HEK293T (cell line): ENCODE results near the gene SORBS2.

Experiments
- BHLHE40 ChIP-seq: fragments of 450-650 bp; IDR thresholded peaks from 2 replicates; pipeline ENCODE4 v1.6.1; 2016; ENCODE audit warnings: mild to moderate bottlenecking, moderate library complexity, borderline replicate concordance
- FOXK2 ChIP-seq: fragments of 450-650 bp; IDR thresholded peaks from 2 replicates; pipeline ENCODE4 v1.6.1; 2016; ENCODE audit warnings: mild to moderate bottlenecking
- FOXM1 ChIP-seq: fragments of 450-650 bp; IDR thresholded peaks from 2 replicates; pipeline ENCODE4 v1.6.1; 2017; ENCODE audit warnings: mild to moderate bottlenecking, borderline replicate concordance
- L3MBTL2 ChIP-seq: fragments of 450-650 bp; conservative IDR thresholded peaks from 2 replicates; pipeline ENCODE4 v1.6.1; 2016; ENCODE audit warnings: mild to moderate bottlenecking
- SP1 ChIP-seq: fragments of 450-650 bp; IDR thresholded peaks from 2 replicates; pipeline ENCODE4 v1.6.1; 2017
- SUZ12 ChIP-seq: fragments of 450-650 bp; IDR thresholded peaks from 2 replicates; pipeline ENCODE4 v1.6.1; 2016; ENCODE audit warnings: mild to moderate bottlenecking
- TARDBP ChIP-seq: fragments of 450-650 bp; IDR thresholded peaks from 2 replicates; pipeline ENCODE4 v1.6.1; 2016
- ZNF384 ChIP-seq: fragments of 450-650 bp; IDR thresholded peaks from 2 replicates; pipeline ENCODE4 v1.6.1; 2016

- TF ChIP-seq ZNF384 (no peak), SP1 (no peak), TARDBP (no peak), BHLHE40 (no peak), SUZ12 (no peak), L3MBTL2 (no peak), FOXK2 (no peak), FOXM1 (no peak)
Measured at GRCh38 chr4:185583813-185584212, 228.2 kb downstream of the SORBS2 start.
